Stimulated activated naive CD8-positive, alpha-beta T cell treated with anti-CD3 and anti-CD28 coated beads, Interleukin-15, Interleukin-2, amounts not matched to agents 100 ng/mL and 50 ng/mL, for 24 hours (primary cell): Measurements from ENCODE around the gene SMAD7.

Source experiments
- H3K27ac Mint-ChIP-seq: one replicate; pipeline ENCODE4 v1.8.0; 2021; ENCODE audit warnings: mild to moderate bottlenecking, mixed read lengths
- H3K27me3 Mint-ChIP-seq: one replicate; pipeline ENCODE4 v1.8.0; 2021; ENCODE audit warnings: mixed read lengths
- H3K36me3 Mint-ChIP-seq: one replicate; pipeline ENCODE4 v1.8.0; 2021; ENCODE audit warnings: low read depth, mixed read lengths
- H3K4me1 Mint-ChIP-seq: one replicate; pipeline ENCODE4 v1.8.0; 2021; ENCODE audit warnings: low read depth, mixed read lengths
- H3K4me3 Mint-ChIP-seq: one replicate; pipeline ENCODE4 v1.8.0; 2021; ENCODE audit warnings: mild to moderate bottlenecking, mixed read lengths
- H3K9me3 Mint-ChIP-seq: one replicate; pipeline ENCODE4 v1.8.0; 2021; ENCODE audit warnings: mixed read lengths

The SMAD7 gene

DNA sequence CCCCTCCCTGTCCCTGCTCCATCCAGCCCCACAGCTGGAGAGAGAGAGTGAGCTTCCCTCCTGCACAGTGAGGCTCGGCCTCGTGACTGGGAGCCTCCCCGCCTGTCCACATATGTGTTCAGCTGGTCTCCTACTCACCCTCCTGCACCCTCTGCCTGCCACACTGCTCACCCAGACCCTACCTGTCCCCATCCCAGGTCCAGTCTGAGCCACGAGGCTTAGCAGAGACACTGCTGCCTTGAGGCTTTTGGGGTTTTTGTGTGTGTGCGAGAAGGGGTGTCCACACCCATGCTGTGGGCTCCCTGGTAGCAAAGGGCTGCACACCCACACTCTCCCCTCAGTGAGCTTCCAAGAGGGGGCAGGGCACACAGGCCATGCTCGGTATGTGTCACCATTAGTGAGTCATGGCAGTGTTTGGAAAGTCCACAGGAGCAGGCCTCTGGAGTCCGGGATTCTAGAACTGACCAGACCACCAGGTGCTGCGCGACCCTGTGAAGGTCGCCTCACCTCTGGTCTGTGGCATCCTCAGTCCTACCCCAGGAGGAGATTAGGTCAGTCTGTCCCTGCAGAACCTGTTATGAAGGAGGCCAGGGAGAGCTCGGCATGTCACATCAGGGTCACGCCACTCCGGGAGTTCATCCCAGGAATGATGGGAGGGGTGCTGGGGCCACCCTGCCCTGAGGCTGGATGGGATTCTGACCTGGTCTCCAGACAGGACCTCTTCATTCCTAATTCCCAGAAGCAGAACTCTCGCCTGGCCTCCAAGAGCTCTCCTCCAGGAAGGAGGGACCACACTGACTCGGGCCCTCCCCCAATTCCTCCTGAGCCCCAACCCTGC is 39.9 kb upstream of the SMAD7 start:
- H3K4me1 Mint-ChIP-seq, result peaks cover 7% of the 10 kb centered on the region
- H3K27ac Mint-ChIP-seq, result no peak overlapping the region
- no peak overlapping the region for H3K4me3 Mint-ChIP-seq
- no peaks in the 10 kb centered on the region for H3K36me3 Mint-ChIP-seq
- no peaks in the 10 kb centered on the region for H3K27me3 Mint-ChIP-seq
- no peaks in the 10 kb centered on the region for H3K9me3 Mint-ChIP-seq

GRCh38 chr18:48989304-48990303 is 38.8 kb upstream of the SMAD7 start:
- no peaks in the 10 kb centered on the region for H3K9me3 Mint-ChIP-seq
- no peak overlapping the region for H3K27ac Mint-ChIP-seq

GRCh38 chr18:48988508-48989303 is 37.9 kb upstream of the SMAD7 start:
- Mint-ChIP-seq H3K27me3 (no peaks in the 10 kb centered on the region), H3K9me3 (no peaks in the 10 kb centered on the region), H3K36me3 (no peaks in the 10 kb centered on the region), H3K4me3 (no peak overlapping the region), H3K4me1 (peaks cover 7% of the 10 kb centered on the region), H3K27ac (no peak overlapping the region)

More at GRCh38 chr18:48989304-48990303, 38.8 kb upstream of the SMAD7 start:
- no peaks in the 10 kb centered on the region for H3K36me3 Mint-ChIP-seq
- peaks cover 7% of the 10 kb centered on the region for H3K4me1 Mint-ChIP-seq
- H3K27me3 Mint-ChIP-seq, result no peaks in the 10 kb centered on the region
- no peak overlapping the region for H3K4me3 Mint-ChIP-seq

GRCh38 chr18:48987821-48988220 is 37.1 kb upstream of the SMAD7 start:
- Mint-ChIP-seq H3K4me1 (peaks cover 5% of the 10 kb centered on the region), H3K27ac (no peak overlapping the region)

GRCh38 chr18:48986851-48987761 is 36.3 kb upstream of the SMAD7 start:
- H3K4me3 Mint-ChIP-seq, result no peak overlapping the region
- H3K4me1 Mint-ChIP-seq, result no peaks in the 10 kb centered on the region
- H3K9me3 Mint-ChIP-seq, result no peaks in the 10 kb centered on the region
- H3K36me3 Mint-ChIP-seq, result no peaks in the 10 kb centered on the region
- H3K27ac Mint-ChIP-seq, result no peak overlapping the region
- peaks cover 9% of the 10 kb centered on the region for H3K27me3 Mint-ChIP-seq

More at GRCh38 chr18:48987821-48988220, 37.1 kb upstream of the SMAD7 start:
- H3K4me3 Mint-ChIP-seq, result no peak overlapping the region
- no peaks in the 10 kb centered on the region for H3K9me3 Mint-ChIP-seq
- no peaks in the 10 kb centered on the region for H3K36me3 Mint-ChIP-seq
- peaks cover 3% of the 10 kb centered on the region for H3K27me3 Mint-ChIP-seq

- Mint-ChIP-seq H3K27ac (peak overlapping the region; percentile 29), H3K27me3 (peaks cover 16% of the 10 kb centered on the region), H3K36me3 (no peaks in the 10 kb centered on the region), H3K4me3 (no peak overlapping the region), H3K4me1 (no peaks in the 10 kb centered on the region), H3K9me3 (no peaks in the 10 kb centered on the region)
These were observed 34.4 kb upstream of the SMAD7 start for GRCh38 chr18:48985161-48985560.

DNA sequence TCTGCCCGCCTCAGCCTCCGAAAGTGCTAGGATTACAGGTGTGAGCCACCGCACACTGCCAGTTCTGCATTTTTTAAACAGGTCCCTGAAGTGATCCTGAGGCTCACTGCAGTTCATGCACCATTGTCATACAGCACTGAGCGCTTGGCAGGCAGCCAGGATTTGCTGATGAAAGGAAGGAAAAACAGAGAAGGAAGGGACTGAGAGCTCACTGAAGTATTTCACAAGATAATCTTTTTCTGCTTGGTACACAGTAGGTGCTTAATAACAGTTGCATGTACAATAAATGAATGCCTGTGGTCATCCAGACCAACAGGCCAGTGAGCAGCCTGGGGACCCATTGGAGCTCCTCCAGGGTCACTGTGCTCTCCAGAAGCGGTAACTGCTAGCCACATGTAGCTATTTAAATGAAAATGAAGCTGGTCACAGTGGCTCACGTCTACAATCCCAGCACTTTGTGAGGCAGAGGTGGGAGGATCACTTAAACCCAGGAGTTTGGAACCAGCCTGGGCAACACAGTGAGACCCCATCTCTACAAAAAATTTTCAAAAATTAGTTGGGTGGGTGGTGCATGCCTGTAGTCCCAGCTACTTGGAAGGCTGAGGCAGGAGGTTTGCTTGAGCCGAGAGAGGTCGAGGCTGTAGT is 33.1 kb upstream of the SMAD7 start:
- Mint-ChIP-seq H3K4me3 (no peak overlapping the region), H3K4me1 (peaks cover 4% of the 10 kb centered on the region), H3K27ac (no peak overlapping the region), H3K36me3 (no peaks in the 10 kb centered on the region), H3K9me3 (no peaks in the 10 kb centered on the region), H3K27me3 (peaks cover 19% of the 10 kb centered on the region)

DNA sequence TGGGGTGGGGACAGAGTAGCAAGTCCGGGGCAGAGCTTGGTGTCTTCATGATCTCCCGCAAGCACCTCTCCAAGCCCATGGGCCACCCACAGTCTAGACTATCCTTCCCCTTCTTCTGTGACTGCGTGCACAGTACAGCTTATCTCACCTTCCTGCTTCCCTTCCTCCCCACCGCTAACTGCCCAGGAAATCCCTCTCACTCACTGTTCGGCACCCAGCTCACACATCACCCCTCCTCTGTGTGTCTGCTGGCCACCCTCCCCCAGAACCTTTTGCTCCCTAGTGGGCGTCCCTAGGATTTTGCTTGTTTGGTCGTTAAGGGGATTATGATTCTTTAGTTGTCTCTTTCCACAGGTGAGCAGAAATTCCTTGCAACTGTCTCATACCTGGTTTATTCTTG is 31.5 kb upstream of the SMAD7 start:
- Mint-ChIP-seq H3K36me3 (no peaks in the 10 kb centered on the region), H3K27ac (no peak overlapping the region), H3K9me3 (no peaks in the 10 kb centered on the region), H3K27me3 (peaks cover 29% of the 10 kb centered on the region), H3K4me3 (no peak overlapping the region), H3K4me1 (peaks cover 4% of the 10 kb centered on the region)

GRCh38 chr18:48979944-48980890 is 29.5 kb upstream of the SMAD7 start:
- H3K36me3 Mint-ChIP-seq, result no peaks in the 10 kb centered on the region
- no peak overlapping the region for H3K4me3 Mint-ChIP-seq
- H3K9me3 Mint-ChIP-seq, result no peaks in the 10 kb centered on the region
- peaks cover 34% of the 10 kb centered on the region for H3K27me3 Mint-ChIP-seq
- peaks cover 11% of the 10 kb centered on the region for H3K4me1 Mint-ChIP-seq
- no peak overlapping the region for H3K27ac Mint-ChIP-seq

DNA sequence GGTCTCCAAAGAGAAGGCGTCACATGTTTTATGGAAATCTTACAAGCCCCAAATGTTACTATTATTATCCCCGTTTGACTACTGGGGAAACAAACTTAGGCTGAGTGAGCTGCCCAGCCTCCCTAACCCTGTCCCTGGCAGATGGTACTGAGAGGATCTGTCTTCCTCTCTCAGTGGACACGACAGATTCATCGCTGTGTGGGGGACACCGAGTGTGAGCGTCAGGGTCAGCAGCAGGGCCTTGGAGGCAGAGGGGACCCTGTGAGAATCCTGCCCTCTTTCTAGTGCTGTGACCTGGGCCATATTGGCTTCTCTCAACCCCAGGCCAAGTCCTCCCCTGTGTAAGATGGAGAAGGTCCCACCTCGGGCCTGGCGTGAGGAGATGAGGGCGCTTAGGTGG is 27.1 kb upstream of the SMAD7 start:
- H3K27ac Mint-ChIP-seq, result no peak overlapping the region
- H3K4me1 Mint-ChIP-seq, result peaks cover 11% of the 10 kb centered on the region
- H3K9me3 Mint-ChIP-seq, result no peaks in the 10 kb centered on the region
- H3K4me3 Mint-ChIP-seq, result no peak overlapping the region
- peaks cover 35% of the 10 kb centered on the region for H3K27me3 Mint-ChIP-seq
- no peaks in the 10 kb centered on the region for H3K36me3 Mint-ChIP-seq

DNA sequence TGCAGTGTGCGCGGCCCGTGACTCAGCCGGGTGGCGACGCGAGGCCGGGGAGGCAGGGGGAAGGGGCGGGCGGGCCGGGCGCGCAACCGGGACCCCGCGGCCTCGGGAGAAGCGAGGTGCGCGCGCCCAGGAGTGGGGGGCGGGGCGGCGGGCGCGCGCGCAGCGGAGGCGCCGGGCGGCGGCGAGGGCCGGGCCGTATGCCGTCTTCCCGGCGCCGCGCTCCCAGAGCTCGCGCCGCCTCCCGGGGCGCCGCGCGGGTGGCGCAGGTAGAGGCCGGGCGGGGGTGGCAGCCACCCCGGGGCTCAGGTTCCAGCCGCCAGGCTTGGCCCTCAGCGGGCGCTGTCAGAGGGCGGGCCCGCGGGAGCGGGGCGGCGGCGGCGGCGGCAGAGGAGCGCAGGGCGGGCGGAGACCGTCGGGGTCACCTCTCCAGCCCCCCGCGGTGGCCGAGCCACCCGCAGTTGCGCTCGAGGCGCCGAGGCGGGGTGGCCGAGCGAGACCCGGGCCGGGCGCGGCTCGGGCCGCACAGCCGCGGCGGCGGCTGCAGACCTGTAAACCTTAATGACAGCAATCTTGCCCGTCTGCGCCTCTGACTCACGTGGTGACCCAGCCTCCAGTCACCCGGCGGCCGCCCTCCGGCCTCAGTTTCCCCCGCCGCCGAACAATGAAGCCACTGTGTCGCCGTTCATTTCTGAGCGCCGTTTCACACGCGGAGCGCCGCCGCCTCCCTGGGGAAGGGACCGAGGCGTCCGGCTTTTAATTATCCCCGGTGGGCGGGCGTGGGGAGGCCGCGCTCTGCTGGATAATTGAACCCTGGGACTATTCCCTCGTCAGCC is 25.3 kb upstream of the SMAD7 start:
- no peaks in the 10 kb centered on the region for H3K9me3 Mint-ChIP-seq
- H3K4me3 Mint-ChIP-seq, result peak overlapping the region; percentile 74
- peaks cover 11% of the 10 kb centered on the region for H3K4me1 Mint-ChIP-seq
- H3K27me3 Mint-ChIP-seq, result peaks cover 22% of the 10 kb centered on the region
- H3K36me3 Mint-ChIP-seq, result no peaks in the 10 kb centered on the region
- H3K27ac Mint-ChIP-seq, result no peak overlapping the region
